HPDE6-E6E7 (cell line): ENCODE measurements around the gene RNASEH2A.

Experiments
- DNase-seq: peaks from one replicate; pipeline ENCODE4 v3.0.0; 2011; ENCODE audit warnings: missing footprints; ENCODE audit errors: extremely low spot score

Gene RNASEH2A

GRCh38 chr19:12859546-12859945, 53.2 kb downstream of the RNASEH2A start:
- DNase-seq = no peak
